ENCODE results near the gene LHFPL3.

- TF ChIP-seq, protein P1, sequence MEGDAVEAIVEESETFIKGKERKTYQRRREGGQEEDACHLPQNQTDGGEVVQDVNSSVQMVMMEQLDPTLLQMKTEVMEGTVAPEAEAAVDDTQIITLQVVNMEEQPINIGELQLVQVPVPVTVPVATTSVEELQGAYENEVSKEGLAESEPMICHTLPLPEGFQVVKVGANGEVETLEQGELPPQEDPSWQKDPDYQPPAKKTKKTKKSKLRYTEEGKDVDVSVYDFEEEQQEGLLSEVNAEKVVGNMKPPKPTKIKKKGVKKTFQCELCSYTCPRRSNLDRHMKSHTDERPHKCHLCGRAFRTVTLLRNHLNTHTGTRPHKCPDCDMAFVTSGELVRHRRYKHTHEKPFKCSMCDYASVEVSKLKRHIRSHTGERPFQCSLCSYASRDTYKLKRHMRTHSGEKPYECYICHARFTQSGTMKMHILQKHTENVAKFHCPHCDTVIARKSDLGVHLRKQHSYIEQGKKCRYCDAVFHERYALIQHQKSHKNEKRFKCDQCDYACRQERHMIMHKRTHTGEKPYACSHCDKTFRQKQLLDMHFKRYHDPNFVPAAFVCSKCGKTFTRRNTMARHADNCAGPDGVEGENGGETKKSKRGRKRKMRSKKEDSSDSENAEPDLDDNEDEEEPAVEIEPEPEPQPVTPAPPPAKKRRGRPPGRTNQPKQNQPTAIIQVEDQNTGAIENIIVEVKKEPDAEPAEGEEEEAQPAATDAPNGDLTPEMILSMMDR (IDR thresholded peaks at IDR 0.05; ENCODE audit: extremely low read depth in 1 of 2, insufficient read depth in 1 of 2, low read depth in 1 of 2, low read length in 2 of 2), result no peak
- TF ChIP-seq JUN (IDR thresholded peaks at IDR 0.05; ENCODE audit: borderline replicate concordance, insufficient read depth, insufficient read length, low read depth), result no peak
- TF ChIP-seq EZH2 (IDR thresholded peaks at IDR 0.05; ENCODE audit: borderline replicate concordance, low read depth, low read length, severe bottlenecking), result no peak
- no peak for TF ChIP-seq POLR2AphosphoS5 (IDR thresholded peaks at IDR 0.05; ENCODE audit: insufficient read depth, low read depth, low read length)
- TF ChIP-seq, protein P2, sequence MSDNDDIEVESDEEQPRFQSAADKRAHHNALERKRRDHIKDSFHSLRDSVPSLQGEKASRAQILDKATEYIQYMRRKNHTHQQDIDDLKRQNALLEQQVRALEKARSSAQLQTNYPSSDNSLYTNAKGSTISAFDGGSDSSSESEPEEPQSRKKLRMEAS (IDR thresholded peaks at IDR 0.05; ENCODE audit: insufficient read depth, insufficient read length), result no peak
- no peak for TF ChIP-seq POLR2A (IDR thresholded peaks at IDR 0.05; ENCODE audit: low read depth, low read length)
- TF ChIP-seq FOS (IDR thresholded peaks at IDR 0.05; ENCODE audit: borderline replicate concordance, insufficient read depth, low read length), result no peak
Measured at GRCh38 chr7:104761892-104762291, 433.5 kb downstream of the LHFPL3 start.

Data from endothelial cell of umbilical vein (primary cell).